ENCODE measurements around the gene THUMPD3. TPM values are rescaled to one million over a fixed set of nuclear protein-coding genes. Genes with fewer than 3 reads are reported as not detected.

Gene THUMPD3
- total RNA-seq, 2 experiments from 2014 or later = 46.6 to 49.9 TPM

DNA sequence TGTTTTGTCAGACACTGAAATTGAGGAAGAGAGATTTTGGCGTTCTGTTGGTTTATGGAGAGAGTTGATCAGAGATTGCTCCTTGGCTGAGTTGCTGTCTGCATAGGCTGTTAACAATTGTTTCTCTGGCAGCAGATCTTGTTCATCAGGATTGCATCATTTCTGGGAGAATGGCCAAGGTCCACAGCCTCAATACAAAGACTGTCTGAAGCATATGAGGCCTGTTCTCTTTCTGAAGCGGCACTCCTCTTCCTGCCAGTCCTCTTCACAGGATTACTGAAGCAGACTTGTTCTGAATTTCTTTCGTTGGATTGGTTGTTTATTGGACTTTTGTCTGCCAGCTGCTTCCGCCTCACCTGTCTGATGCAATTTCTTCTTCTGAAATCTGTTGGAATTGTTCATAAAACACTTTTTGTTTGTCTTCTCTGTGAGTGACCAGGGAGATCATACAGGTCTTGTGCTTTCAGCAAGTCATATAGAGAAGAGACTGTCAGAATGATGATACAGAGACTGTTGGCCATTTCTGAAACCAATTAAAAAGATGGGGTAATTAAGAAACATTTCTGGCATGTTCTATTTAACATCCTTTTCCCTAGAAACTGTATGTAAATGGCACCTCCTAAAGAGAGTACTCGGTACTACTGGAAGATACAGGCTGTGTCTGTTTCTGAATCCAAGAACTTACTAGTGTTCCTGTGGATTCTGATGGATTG lies 60.0 kb downstream of the THUMPD3 start:
- ATAC-seq (ENCODE audit: low read depth) (peak; percentile 42), DNase-seq (no peak)
- Mint-ChIP-seq H3K36me3 (peaks cover 14% of the 10 kb centered on the region), H3K27me3 (no peaks in the 10 kb centered on the region), H3K27ac (peak overlapping the region; percentile 69), H3K9me3 (no peaks in the 10 kb centered on the region), H3K4me1 (peaks cover 38% of the 10 kb centered on the region), H3K4me3 (peak overlapping the region; percentile 14)
- POLR2A ChIA-PET = no interaction called here

DNA sequence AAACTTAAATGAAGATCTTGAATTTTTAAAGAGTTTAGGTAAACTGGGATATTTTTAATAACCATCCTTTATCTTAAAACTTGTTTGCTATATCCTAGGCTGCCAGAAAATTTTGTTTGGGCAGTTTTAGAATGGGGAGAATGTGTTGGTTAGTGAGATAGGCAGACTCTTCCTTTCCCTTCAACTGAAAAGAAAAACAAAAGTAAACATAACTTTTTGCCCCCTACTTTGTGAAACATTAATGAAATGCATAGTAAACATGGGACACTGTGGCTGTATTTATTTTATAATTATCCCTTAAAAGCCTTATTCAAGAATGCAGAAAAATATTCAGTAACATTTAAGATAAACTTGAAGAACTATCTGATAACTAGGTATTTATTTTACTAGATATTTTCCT lies 65.6 kb downstream of the THUMPD3 start:
- H3K27me3 Mint-ChIP-seq = no peaks in the 10 kb centered on the region
- H3K36me3 Mint-ChIP-seq = peaks cover 21% of the 10 kb centered on the region
- POLR2A ChIA-PET = no interaction called here
- H3K27ac Mint-ChIP-seq = no peak overlapping the region
- no peak overlapping the region for H3K4me3 Mint-ChIP-seq
- H3K4me1 Mint-ChIP-seq = peaks cover 12% of the 10 kb centered on the region
- DNase-seq (no peak), ATAC-seq (ENCODE audit: low read depth) (no peak)
- no peaks in the 10 kb centered on the region for H3K9me3 Mint-ChIP-seq

DNA sequence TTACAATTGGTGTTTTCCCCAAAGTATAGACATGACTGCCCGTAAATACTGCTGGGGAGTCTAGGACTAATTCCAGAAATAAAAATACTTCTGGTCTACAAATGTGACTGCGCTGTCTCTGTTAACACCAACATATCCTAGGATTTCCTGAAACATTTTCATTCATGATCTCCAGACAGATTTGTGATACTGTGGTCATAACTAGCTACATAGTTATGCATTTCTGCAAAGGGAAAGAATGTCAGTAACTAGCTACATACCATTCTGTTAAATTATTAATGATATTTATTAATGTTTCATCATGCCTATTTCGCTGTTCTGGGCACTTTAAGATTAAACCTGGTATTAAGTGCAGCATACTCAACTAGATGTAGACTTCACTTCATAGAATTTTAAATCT lies 67.9 kb downstream of the THUMPD3 start:
- Mint-ChIP-seq H3K27ac (no peak overlapping the region), H3K4me1 (peaks cover 8% of the 10 kb centered on the region), H3K4me3 (no peak overlapping the region), H3K27me3 (no peaks in the 10 kb centered on the region), H3K9me3 (no peaks in the 10 kb centered on the region), H3K36me3 (peaks cover 39% of the 10 kb centered on the region)
- DNase-seq = no peak
- POLR2A ChIA-PET = no interaction called here
- no peak for ATAC-seq (ENCODE audit: low read depth)

DNA sequence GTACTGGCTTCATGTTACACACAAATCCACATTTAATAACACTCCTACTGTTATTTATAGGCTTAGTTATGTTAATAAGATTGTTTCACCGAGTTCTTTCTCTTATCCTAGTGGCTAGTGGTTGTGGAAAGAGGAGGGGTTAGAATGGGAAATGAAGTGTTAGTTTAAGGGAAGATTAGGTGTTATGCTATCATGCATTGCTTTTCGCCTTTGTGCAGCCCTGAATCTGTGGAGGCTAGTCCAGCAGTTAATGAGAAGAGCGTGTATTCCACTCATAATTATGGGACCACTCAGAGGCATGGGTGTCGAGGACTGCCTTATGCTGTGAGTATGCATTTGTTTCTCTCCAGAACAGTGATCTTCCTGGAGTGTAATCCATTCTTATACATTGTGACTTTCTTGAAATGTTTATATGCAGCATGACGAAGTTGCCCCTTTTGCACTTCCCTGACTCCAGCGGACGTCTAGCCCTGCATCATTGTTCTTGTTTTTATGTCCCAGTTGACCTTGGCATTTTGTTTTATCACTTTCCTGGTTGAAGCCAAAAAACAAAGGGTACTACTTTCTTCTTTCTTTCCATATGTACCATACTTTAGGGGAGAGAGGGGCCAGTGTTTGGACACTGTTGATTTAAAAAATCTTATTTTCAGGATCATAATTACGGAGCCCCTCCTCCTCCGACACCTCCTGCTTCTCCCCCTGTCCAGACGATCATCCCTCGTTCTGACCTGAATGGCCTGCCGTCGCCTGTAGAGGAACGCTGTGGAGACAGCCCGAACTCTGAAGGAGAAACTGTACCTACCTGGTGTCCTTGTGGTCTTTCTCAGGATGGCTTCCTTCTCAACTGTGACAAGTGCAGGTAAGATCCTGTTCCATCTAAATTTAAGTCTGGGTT lies 71.0 kb downstream of the THUMPD3 start:
- H3K36me3 Mint-ChIP-seq = peaks cover 36% of the 10 kb centered on the region
- no peaks in the 10 kb centered on the region for H3K27me3 Mint-ChIP-seq
- no peaks in the 10 kb centered on the region for H3K9me3 Mint-ChIP-seq
- H3K4me1 Mint-ChIP-seq = peaks cover 2% of the 10 kb centered on the region
- H3K4me3 Mint-ChIP-seq = no peak overlapping the region
- POLR2A ChIA-PET = interaction anchor here (0.9 kb wide), 1 partner anchor 37 kb away, joined by 3 read pairs; no protein-coding TSS in a partner anchor
- H3K27ac Mint-ChIP-seq = no peak overlapping the region
- no peak for ATAC-seq (ENCODE audit: low read depth)
- no peak for DNase-seq

- DNase-seq = no peak
- peak overlapping the region; percentile 25 for H3K27ac Mint-ChIP-seq
- H3K27me3 Mint-ChIP-seq = no peaks in the 10 kb centered on the region
- no peak overlapping the region for H3K4me3 Mint-ChIP-seq
- peaks cover 35% of the 10 kb centered on the region for H3K36me3 Mint-ChIP-seq
- no peaks in the 10 kb centered on the region for H3K9me3 Mint-ChIP-seq
- peaks cover 2% of the 10 kb centered on the region for H3K4me1 Mint-ChIP-seq
- POLR2A ChIA-PET = interaction anchor here (0.9 kb wide), 1 partner anchor 39 kb away, joined by 3 read pairs; no protein-coding TSS in a partner anchor
- no peak for ATAC-seq (ENCODE audit: low read depth)
These were observed 72.5 kb downstream of the THUMPD3 start for GRCh38 chr3:9435316-9435715.

Other genes with a start within 250 kb of the THUMPD3 start
- 1 to 10 TPM; 4.9 to 5.5 TPM for gene SRGAP3, start 113.4 kb upstream of the THUMPD3 start, total RNA-seq
- 100 to 1,000 TPM; 146 to 149 TPM for gene SETD5, start 34.6 kb downstream of the THUMPD3 start, total RNA-seq
- gene LHFPL4, start 190.8 kb downstream of the THUMPD3 start, total RNA-seq = not detected

All from activated naive CD8-positive, alpha-beta T cell treated with anti-CD3 and anti-CD28 coated beads, Interleukin-2, amount 10 ng/mL, durations not matched to agents 7 days and 5 days (primary cell).